Osteocyte (in vitro differentiated cells): Measurements from ENCODE around the gene AEN. TPM values are rescaled to one million over a fixed set of nuclear protein-coding genes. Genes with fewer than 3 reads are reported as not detected.

Experiments
- DNase-seq: peaks from one replicate; pipeline ENCODE4 v3.0.0; 2021; ENCODE audit warnings: mixed read lengths; ENCODE audit not compliant: unreplicated experiment; ENCODE audit errors: extremely low spot score
- H3K27ac Mint-ChIP-seq: one replicate; pipeline ENCODE4 v1.8.0; 2021; ENCODE audit warnings: mild to moderate bottlenecking, mixed read lengths; ENCODE audit not compliant: unreplicated experiment
- H3K27me3 Mint-ChIP-seq: one replicate; pipeline ENCODE4 v1.8.0; 2021; ENCODE audit warnings: mixed read lengths; ENCODE audit not compliant: unreplicated experiment
- H3K36me3 Mint-ChIP-seq: one replicate; pipeline ENCODE4 v1.8.0; 2021; ENCODE audit warnings: mixed read lengths; ENCODE audit not compliant: unreplicated experiment
- H3K4me1 Mint-ChIP-seq: one replicate; pipeline ENCODE4 v1.8.0; 2021; ENCODE audit warnings: mixed read lengths; ENCODE audit not compliant: unreplicated experiment
- H3K4me3 Mint-ChIP-seq: one replicate; pipeline ENCODE4 v1.8.0; 2021; ENCODE audit warnings: mild to moderate bottlenecking, moderate library complexity, mixed read lengths; ENCODE audit not compliant: unreplicated experiment
- H3K9me3 Mint-ChIP-seq: one replicate; pipeline ENCODE4 v1.8.0; 2021; ENCODE audit warnings: mixed read lengths; ENCODE audit not compliant: unreplicated experiment
- CTCF ChIP-seq: fragments of 200-600 bp; sonication (generic); IDR thresholded peaks from 2 replicates; pipeline ENCODE4 v1.5.0; 2021; ENCODE audit warnings: antibody characterized with exemption, mild to moderate bottlenecking, moderate library complexity
- microRNA-seq: library from miRNA; unstranded; fragments of <30 nt; microRNA quantifications from one replicate; pipeline ENCODE4 v1.1.0, GENCODE V29; 2020; ENCODE audit not compliant: unreplicated experiment
- total RNA-seq: library from RNA; stranded (reverse); gene quantifications from 2 replicates; pipeline ENCODE4 v1.2.1, GENCODE V29; 2021

AEN gene
- total RNA-seq, 1 donor from 2014 or later: 25.1 TPM

- Mint-ChIP-seq H3K27ac (no peak overlapping the region), H3K4me3 (no peak overlapping the region), H3K27me3 (peaks cover 10% of the 10 kb centered on the region), H3K4me1 (peaks cover 7% of the 10 kb centered on the region), H3K36me3 (no peaks in the 10 kb centered on the region), H3K9me3 (no peaks in the 10 kb centered on the region)
- DNase-seq: no peak
- TF ChIP-seq CTCF: no peak
Observed at GRCh38 chr15:88681610-88682221, 60.6 kb downstream of the AEN start.

Small RNA genes lying within 50 kb of the gene (microRNA-seq; reads per million reads assigned to microRNA genes)
- gene MIR1179: 2.7 reads per million
- gene MIR3529: not detected
- not detected for gene MIR7-2

Other genes starting within 250 kb of the AEN start
- 17.0 and 20.4 TPM in 2 replicates for gene MRPL46, start 154.0 kb upstream of the AEN start, total RNA-seq
- 41.9 and 51.0 TPM in 2 replicates for gene MRPS11, start 153.6 kb upstream of the AEN start, total RNA-seq
- 8.2 and 9.8 TPM in 2 replicates for gene DET1, start 74.7 kb upstream of the AEN start, total RNA-seq
- gene ISG20, start 17.7 kb downstream of the AEN start, total RNA-seq: 8.4 and 10.2 TPM in 2 replicates
- gene ACAN, start 182.1 kb downstream of the AEN start, total RNA-seq: 11.6 and 13.2 TPM in 2 replicates